ENCODE data around the gene APOOL.

The APOOL gene

GRCh38 chrX:85084770-85085393, 81.2 kb downstream of the APOOL start:
- peak; percentile 11 to 29 for DNase-seq

GRCh38 chrX:85089321-85089840, 85.7 kb downstream of the APOOL start:
- no peak for DNase-seq

GRCh38 chrX:85107407-85107806, 103.7 kb downstream of the APOOL start:
- DNase-seq: no peak

GRCh38 chrX:85108165-85108564, 104.5 kb downstream of the APOOL start:
- no peak for DNase-seq

GRCh38 chrX:85109235-85109634, 105.6 kb downstream of the APOOL start:
- DNase-seq: no peak

GRCh38 chrX:85111347-85111746, 107.7 kb downstream of the APOOL start:
- DNase-seq: peak in 1 of 2 donors; percentile 5

- DNase-seq: no peak
These were observed 108.6 kb downstream of the APOOL start for GRCh38 chrX:85112293-85112692.

- DNase-seq: no peak
These were observed 110.1 kb downstream of the APOOL start for GRCh38 chrX:85113746-85114145.

- no peak for DNase-seq
These were observed 110.5 kb downstream of the APOOL start for GRCh38 chrX:85114171-85114570.

GRCh38 chrX:85114776-85115175, 111.1 kb downstream of the APOOL start:
- DNase-seq: no peak

GRCh38 chrX:85115252-85115651, 111.6 kb downstream of the APOOL start:
- no peak for DNase-seq

GRCh38 chrX:85136409-85136808, 132.7 kb downstream of the APOOL start:
- DNase-seq: no peak

GRCh38 chrX:85139422-85139821, 135.7 kb downstream of the APOOL start:
- no peak for DNase-seq

GRCh38 chrX:85140964-85141363, 137.3 kb downstream of the APOOL start:
- DNase-seq: no peak

All from inflammatory macrophage (primary cell).